HepG2 (cell line): ENCODE results near the gene SYNGR1. TPM values are rescaled to one million over a fixed set of nuclear protein-coding genes. Genes with fewer than 3 reads are reported as not detected.

Experiments
- ATAC-seq: fragments of 200-7000 bp; cut with Tn5 transposase; 3 replicates; pipeline ENCODE4 v1.9.1; 2020; ENCODE audit warnings: mild to moderate bottlenecking, moderate library complexity
- BruUV-seq: library from RNA; stranded (reverse); fragments of 400-500 nt; replicated peaks from 2 replicates; lab custom pipeline; 2021; lab: Mats Ljungman, UMichigan
- CTCF ChIA-PET: fragments of 300-600 bp; formaldehyde crosslinking; extraction: SDS; loops from one replicate; lab custom pipeline; 2021; ENCODE audit warnings: low total read pairs, inconsistent platforms, low intra/inter-chr PET ratio; lab: Yijun Ruan, JAX
- POLR2A ChIA-PET: fragments of 350-600 bp; sonication (Branson Sonifier 250); formaldehyde crosslinking; loops from one replicate; lab custom pipeline; 2020; ENCODE audit warnings: antibody characterized with exemption, inconsistent platforms; lab: Yijun Ruan, JAX
- DNase-seq: peaks from one replicate; pipeline ENCODE4 v3.0.0-alpha.2; 2015; ENCODE audit warnings: low spot score
- FAIRE-seq: peaks from 3 replicates; lab custom pipeline; 2011; peaks lifted over from hg19 to GRCh38; lab: Jason Lieb, UNC
- H2AFZ ChIP-seq: one replicate; pipeline ENCODE4 v1.6.1; 2011; ENCODE audit warnings: low read length, inconsistent platforms
- H3K27ac ChIP-seq: fragments of 300-600 bp; 3 replicates; pipeline ENCODE4 v1.8.0; 2011; ENCODE audit warnings: mixed run types, mild to moderate bottlenecking, mixed read lengths, low read length, inconsistent platforms; ENCODE audit not compliant: insufficient read depth; ENCODE audit errors: extremely low read length
- H3K27me3 ChIP-seq, 2 experiments: fragments of 200-600 bp in 1 of 2; 2 replicates in 1 of 2; 3 replicates in 1 of 2; pipeline versions ENCODE4 v1.6.0 to v1.8.0; 2011; ENCODE audit warnings: low read length in 2 of 2, mild to moderate bottlenecking in 2 of 2, moderate library complexity in 2 of 2, inconsistent platforms in 1 of 2; ENCODE audit not compliant: insufficient read depth in 2 of 2, control insufficient read depth in 1 of 2
- H3K36me3 ChIP-seq, 2 experiments: fragments of 200-600 bp in 1 of 2; replicated peaks in 1 of 2; 2 replicates in 1 of 2; 3 replicates in 1 of 2; pipeline versions ENCODE4 v1.5.1 to v1.8.0; 2011; ENCODE audit warnings: low read length in 2 of 2, inconsistent platforms in 1 of 2; ENCODE audit not compliant: insufficient read depth in 2 of 2, control insufficient read depth in 1 of 2
- H3K4me1 ChIP-seq: 2 replicates; pipeline ENCODE4 v1.5.1; 2012; ENCODE audit warnings: low read length, inconsistent platforms; ENCODE audit not compliant: insufficient read depth
- H3K4me2 ChIP-seq: 2 replicates; pipeline ENCODE4 v1.6.0; 2011; ENCODE audit warnings: low read depth, low read length, inconsistent platforms
- H3K4me3 ChIP-seq, 3 experiments: fragments of 200-600 bp in 1 of 3; sonication (generic), shearing (Covaris generic) in 1 of 3; replicated peaks in 1 of 3; 2 replicates each; pipeline ENCODE4 v1.5.1; 2011 to 2016; ENCODE audit warnings: low read length in 3 of 3, inconsistent platforms in 2 of 3, low read depth in 2 of 3, mild to moderate bottlenecking in 2 of 3, control low read depth in 1 of 3, mixed read lengths in 1 of 3; ENCODE audit not compliant: insufficient read depth in 1 of 3
- H3K79me2 ChIP-seq: one replicate; pipeline ENCODE4 v1.6.1; 2011; ENCODE audit warnings: low read length, inconsistent platforms; ENCODE audit not compliant: insufficient read depth
- H3K9ac ChIP-seq: 2 replicates; pipeline ENCODE4 v1.6.0; 2011; ENCODE audit warnings: mild to moderate bottlenecking, low read depth, low read length, inconsistent platforms; ENCODE audit not compliant: insufficient read depth
- H3K9me3 ChIP-seq: 2 replicates; pipeline ENCODE4 v1.5.1; 2012; ENCODE audit warnings: mild to moderate bottlenecking, low read length
- H4K20me1 ChIP-seq: 2 replicates; pipeline ENCODE4 v1.6.0; 2011; ENCODE audit warnings: inconsistent platforms, mild to moderate bottlenecking, low read length, moderate library complexity; ENCODE audit not compliant: insufficient read depth
- CEBPZ ChIP-seq: IDR thresholded peaks from 2 replicates; pipeline ENCODE4 v1.6.1; 2012; ENCODE audit warnings: low read length, improper control_type of control experiment
- GPBP1L1 ChIP-seq: sonication (generic); formaldehyde crosslinking; IDR thresholded peaks from 2 replicates; pipeline ENCODE4 v1.5.0; 2020; ENCODE audit warnings: mild to moderate bottlenecking, missing genetic modification reagents
- HNRNPH1 ChIP-seq: fragments of 200-400 bp; formaldehyde crosslinking; optimal IDR thresholded peaks from 2 replicates; pipeline ENCODE3; 2017; ENCODE audit warnings: mild to moderate bottlenecking, low read depth, low read length
- KLF13 ChIP-seq: sonication (generic); formaldehyde crosslinking; IDR thresholded peaks from 2 replicates; pipeline ENCODE4 v1.4.0; 2020; ENCODE audit warnings: mild to moderate bottlenecking, missing genetic modification reagents
- NR3C1 ChIP-seq: sonication (generic); formaldehyde crosslinking; IDR thresholded peaks from 2 replicates; pipeline ENCODE4 v1.4.0; 2020; ENCODE audit warnings: missing genetic modification reagents
- PHF8 ChIP-seq: sonication (generic); formaldehyde crosslinking; IDR thresholded peaks from 2 replicates; pipeline ENCODE4 v1.5.0; 2020; ENCODE audit warnings: missing genetic modification reagents
- RFX5 ChIP-seq: IDR thresholded peaks from 2 replicates; pipeline ENCODE4 v1.6.1; 2011; ENCODE audit warnings: low read depth, low read length, improper control_type of control experiment
- SRF ChIP-seq: IDR thresholded peaks from 2 replicates; pipeline ENCODE4 v1.6.1; 2011; ENCODE audit warnings: mild to moderate bottlenecking, low read depth, low read length, moderate library complexity
- TERF1 ChIP-seq: sonication (generic); formaldehyde crosslinking; IDR thresholded peaks from 2 replicates; pipeline ENCODE4 v1.8.0; 2022; ENCODE audit warnings: mild to moderate bottlenecking, missing genetic modification reagents, moderate library complexity
- TMF1 ChIP-seq: sonication (generic); formaldehyde crosslinking; IDR thresholded peaks from 2 replicates; pipeline ENCODE4 v1.8.1; 2022; ENCODE audit warnings: low read depth, missing genetic modification reagents
- U2AF2 ChIP-seq: fragments of 200-400 bp; formaldehyde crosslinking; IDR thresholded peaks from 2 replicates; pipeline ENCODE4 v1.6.1; 2017; ENCODE audit warnings: low read depth, mild to moderate bottlenecking, low read length
- ZMYM3 ChIP-seq: sonication (generic); formaldehyde crosslinking; IDR thresholded peaks from 2 replicates; pipeline ENCODE4 v1.5.1; 2020; ENCODE audit warnings: mild to moderate bottlenecking, missing genetic modification reagents
- ZNF292 ChIP-seq: sonication (generic); formaldehyde crosslinking; IDR thresholded peaks from 2 replicates; pipeline ENCODE4 v1.8.1; 2022; ENCODE audit warnings: mild to moderate bottlenecking, low read depth, missing genetic modification reagents, borderline replicate concordance
- ZNF609 ChIP-seq: sonication (generic); formaldehyde crosslinking; IDR thresholded peaks from 2 replicates; pipeline ENCODE4 v1.4.0; 2020; ENCODE audit warnings: mild to moderate bottlenecking, missing genetic modification reagents, borderline replicate concordance
- ZNF672 ChIP-seq: sonication (generic); formaldehyde crosslinking; IDR thresholded peaks from 2 replicates; pipeline ENCODE4 v1.8.1; 2022; ENCODE audit warnings: missing genetic modification reagents
- WGBS: methylation state at CpG from one replicate; pipeline ENCODE4 v1.1.6; 2017; ENCODE audit warnings: low lambda C conversion rate; 5-methylcytosine and 5-hydroxymethylcytosine counted together
- in situ Hi-C: cut with HindIII; loops from 2 replicates; pipeline ENCODE4 v1.10.0; 2017; ENCODE audit warnings: low pct_unique_long_range_greater_than_20kb; ENCODE audit not compliant: extremely low pct_ligation_motif_present
- intact Hi-C: fragments of 100-400 bp; cut with micrococcal nuclease; formaldehyde crosslinking; loops from one replicate; pipeline ENCODE4 v1.10.0; 2022; ENCODE audit not compliant: unreplicated experiment
- polyA plus RNA-seq, 8 experiments: library from polyadenylated mRNA; depleted of rRNA in 3 of 8; stranded (reverse) in 7 of 8; unstranded in 1 of 8; fragments of >200 nt; fragmentation: Illumina TruSeq in 4 of 8; extraction: Trizol in 4 of 8; gene quantifications; 2 replicates each; pipeline versions ENCODE4 v1.2.1 to v1.2.3, GENCODE V29; 2011 to 2016; ENCODE audit warnings: low read depth in 4 of 8, missing spikeins in 1 of 8, mixed read lengths in 1 of 8; ENCODE audit not compliant: insufficient read depth in 1 of 8
- total RNA-seq, 5 experiments: library from RNA; depleted of rRNA; stranded (reverse); fragments of >200 nt; fragmentation: Illumina TruSeq; extraction: Trizol; gene quantifications; 2 replicates each; pipeline ENCODE4 v1.2.3, GENCODE V29; 2016; ENCODE audit warnings: low read depth in 1 of 5

The SYNGR1 gene
- total and polyA plus RNA-seq, 2 of the 13 experiments (the other 11 are each of a cell fraction or from before 2014, with no cell fraction given) = 0.27 to 2.7 TPM

- WGBS = 95% methylated on average over 12 of the region's 12 CpGs
These were observed 68.9 kb downstream of the SYNGR1 start for GRCh38 chr22:39418696-39419095.

More at GRCh38 chr22:39418696-39419095, 68.9 kb downstream of the SYNGR1 start:
- in situ Hi-C loops (no loop called here), intact Hi-C loops (no loop called here)
- Histone ChIP-seq H3K27me3 (no peaks in the 10 kb centered on the region), H3K9me3 (no peaks in the 10 kb centered on the region), H2AFZ (no peak overlapping the region), H4K20me1 (no peaks in the 10 kb centered on the region), H3K4me1 (no peaks in the 10 kb centered on the region), H3K36me3 (peaks cover 27 to 62% of the 10 kb centered on the region in 2 experiments), H3K9ac (no peak overlapping the region), H3K4me3 (no peak overlapping the region), H3K4me2 (no peak overlapping the region), H3K27ac (no peak overlapping the region), H3K79me2 (no peaks in the 10 kb centered on the region)
- FAIRE-seq (no peak), ATAC-seq (no peak), DNase-seq (no peak)
- BruUV-seq = no TSS peak
- TF ChIP-seq ZNF292 (CRISPR knock-in tag) (no peak), KLF13 (CRISPR knock-in tag) (no peak), SRF (no peak), HNRNPH1 (no peak), PHF8 (CRISPR knock-in tag) (no peak), ZNF609 (CRISPR knock-in tag) (no peak), RFX5 (no peak), CEBPZ (no peak), NR3C1 (CRISPR knock-in tag) (no peak), ZNF672 (CRISPR knock-in tag) (no peak), TERF1 (no peak), TMF1 (CRISPR knock-in tag) (no peak), ZMYM3 (CRISPR knock-in tag) (no peak), GPBP1L1 (no peak), U2AF2 (no peak)
- ChIA-PET CTCF (no interaction called here), POLR2A (no interaction called here)
